GM18861 (cell line): ENCODE data around the gene CCDC191.

Source experiments
- ATAC-seq: cut with Tn5 transposase; IDR thresholded peaks from one replicate; pipeline ENCODE4 v1.9.1; 2021; ENCODE audit not compliant: unreplicated experiment

The CCDC191 gene, protein sequence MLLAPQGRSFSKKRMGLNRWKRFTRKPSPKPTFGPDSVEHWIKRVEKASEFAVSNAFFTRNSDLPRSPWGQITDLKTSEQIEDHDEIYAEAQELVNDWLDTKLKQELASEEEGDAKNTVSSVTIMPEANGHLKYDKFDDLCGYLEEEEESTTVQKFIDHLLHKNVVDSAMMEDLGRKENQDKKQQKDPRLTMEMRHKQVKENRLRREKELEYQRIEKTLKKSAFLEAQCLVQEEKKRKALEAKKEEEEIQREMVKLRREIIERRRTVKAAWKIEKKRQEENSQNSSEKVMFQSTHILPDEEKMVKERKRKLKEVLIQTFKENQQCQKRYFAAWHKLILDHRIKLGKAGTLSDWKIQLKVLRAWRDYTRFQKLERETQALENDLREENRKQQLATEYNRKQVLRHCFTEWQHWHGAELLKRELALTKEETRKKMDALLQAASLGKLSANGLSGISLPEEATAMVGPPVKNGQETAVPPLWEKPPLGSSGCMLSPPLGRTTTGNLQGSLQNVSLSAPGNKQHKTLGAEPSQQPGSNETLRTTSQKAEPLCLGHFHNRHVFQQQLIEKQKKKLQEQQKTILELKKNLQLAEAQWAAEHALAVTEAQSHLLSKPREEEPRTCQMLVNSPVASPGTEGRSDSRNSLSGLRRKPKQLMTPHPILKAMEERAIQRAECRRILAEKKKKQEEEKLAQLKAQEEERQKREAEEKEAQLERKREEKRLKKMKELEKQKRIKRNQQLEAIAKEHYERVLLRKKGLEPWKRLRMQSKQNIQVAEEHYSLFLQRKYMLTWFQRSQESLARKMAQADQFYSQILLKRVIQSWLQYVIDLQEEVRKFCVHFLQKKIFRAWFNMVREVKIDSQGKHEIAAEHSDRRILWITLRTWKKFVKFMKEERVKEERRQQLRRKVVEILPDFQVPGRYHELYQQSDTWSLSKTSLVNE

GRCh38 chr3:114056130-114057010 lies at the start of gene CCDC191, which contains the start of gene QTRT2:
CCDC191 (minus strand) TSS chr3:114056526; CDS start chr3:114056466, 60 bp downstream.
QTRT2 (plus strand) TSS chr3:114056737; CDS start chr3:114065258, 8,521 bp downstream.
- ATAC-seq, result peak; percentile 95

GRCh38 chr3:114104414-114104813 lies 48.1 kb upstream of the CCDC191 start:
- ATAC-seq, result no peak

DNA sequence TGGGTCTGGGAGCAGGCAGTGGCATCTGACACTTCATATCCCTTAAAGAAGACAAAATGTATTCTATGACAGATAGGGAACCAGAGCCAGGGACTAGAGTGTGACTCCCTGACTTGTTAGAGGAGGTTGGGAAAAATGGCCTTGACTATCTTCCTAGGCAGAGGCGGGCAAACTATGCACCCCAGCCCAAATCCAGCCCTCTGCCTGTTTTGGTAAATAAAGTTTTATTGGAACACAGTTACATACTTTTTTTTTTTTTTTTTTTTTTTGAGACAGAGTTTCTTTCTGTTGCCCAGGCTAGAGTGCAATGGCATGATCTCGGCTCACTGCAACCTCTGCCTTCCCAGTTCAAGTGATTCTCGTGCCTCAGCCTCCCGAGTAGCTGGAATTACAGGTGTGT lies 47.5 kb upstream of the CCDC191 start:
- ATAC-seq, result no peak

- no peak for ATAC-seq
These were observed 46.9 kb upstream of the CCDC191 start for GRCh38 chr3:114103181-114103580.

- ATAC-seq, result no peak
These were observed 44.8 kb upstream of the CCDC191 start for GRCh38 chr3:114101101-114101500.

DNA sequence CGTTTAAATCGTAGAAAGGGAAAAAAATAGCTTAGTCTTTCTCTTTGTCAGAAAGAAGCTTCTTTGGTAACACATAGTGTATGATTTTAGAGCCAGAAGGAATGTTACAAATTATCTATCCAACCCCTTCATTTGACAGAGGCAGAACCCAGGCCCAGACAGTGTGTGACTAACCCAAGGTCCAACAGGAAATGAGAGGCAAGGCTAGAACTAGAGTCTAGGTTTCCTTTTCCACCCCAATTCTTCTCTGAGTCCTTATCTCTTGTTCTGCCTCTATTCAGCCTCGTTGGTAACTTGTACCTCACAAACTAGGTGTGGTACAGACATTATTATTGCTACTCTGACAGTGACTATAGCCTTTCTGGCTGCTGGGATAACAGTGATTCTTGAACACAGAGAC lies 39.5 kb upstream of the CCDC191 start:
- ATAC-seq, result no peak

- ATAC-seq, result no peak
These were observed 37.3 kb upstream of the CCDC191 start for GRCh38 chr3:114093596-114093995.

DNA sequence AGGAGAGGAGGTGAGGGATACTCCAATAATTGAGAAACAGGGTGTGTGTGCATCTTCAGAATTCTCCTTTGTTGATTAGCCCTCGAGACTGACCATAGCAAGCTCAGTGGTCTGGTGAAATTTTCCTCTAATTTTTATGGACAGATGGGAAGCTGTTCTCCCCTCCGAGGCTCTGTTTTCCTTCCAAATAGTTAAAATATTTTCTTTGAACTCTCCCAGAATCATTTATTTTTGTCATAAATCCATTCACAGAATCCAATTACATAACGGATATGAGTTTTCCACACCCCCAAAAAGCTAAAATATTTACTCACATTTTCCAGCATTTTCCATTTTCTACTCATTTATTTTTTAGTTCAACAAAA lies 36.7 kb upstream of the CCDC191 start:
- no peak for ATAC-seq

- no peak for ATAC-seq
These were observed 36.1 kb upstream of the CCDC191 start for GRCh38 chr3:114092151-114093015.

- no peak for ATAC-seq
These were observed 33.3 kb upstream of the CCDC191 start for GRCh38 chr3:114089675-114090074.

- no peak for ATAC-seq
These were observed 30.0 kb upstream of the CCDC191 start for GRCh38 chr3:114086356-114086755.

- ATAC-seq, result no peak
These were observed 26.8 kb upstream of the CCDC191 start for GRCh38 chr3:114083112-114083511.

DNA sequence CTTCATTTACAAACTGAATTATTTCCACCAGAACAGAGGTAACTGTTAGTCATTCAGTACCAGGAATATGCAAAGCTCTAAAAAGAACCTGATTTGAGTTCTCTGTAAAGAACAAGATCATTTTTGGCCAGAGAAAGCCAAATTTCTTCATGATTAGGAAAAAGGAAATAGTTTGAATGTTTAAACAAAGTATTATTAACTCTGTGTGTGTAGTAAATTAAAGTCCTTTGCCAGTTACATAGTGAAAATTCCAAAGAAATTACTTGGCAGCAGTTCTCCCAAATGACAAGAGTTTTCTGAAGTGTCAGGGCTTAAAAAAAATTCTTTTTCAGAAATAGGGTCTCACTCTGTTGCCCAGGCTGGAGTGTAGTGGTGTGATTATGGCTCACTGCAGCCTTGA lies 24.7 kb upstream of the CCDC191 start:
- ATAC-seq, result no peak

- no peak for ATAC-seq
These were observed 23.9 kb upstream of the CCDC191 start for GRCh38 chr3:114080201-114080600.

DNA sequence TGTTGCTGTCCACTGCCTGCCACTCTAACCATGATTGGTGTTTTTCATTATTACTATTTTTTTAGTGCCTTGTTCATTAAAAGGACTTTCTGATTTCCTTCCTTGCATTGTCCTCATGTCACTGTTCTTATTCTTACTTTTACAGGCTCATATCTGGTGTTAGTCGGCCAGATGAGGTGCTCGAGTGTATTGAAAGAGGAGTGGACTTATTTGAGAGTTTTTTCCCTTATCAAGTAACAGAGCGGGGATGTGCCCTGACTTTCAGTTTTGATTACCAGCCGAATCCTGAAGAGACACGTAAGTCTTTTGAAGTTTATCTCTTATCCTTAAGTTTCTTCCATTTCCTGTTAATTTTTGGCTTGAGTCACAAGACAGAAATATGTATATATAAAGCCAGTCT lies 23.4 kb upstream of the CCDC191 start:
- no peak for ATAC-seq

DNA sequence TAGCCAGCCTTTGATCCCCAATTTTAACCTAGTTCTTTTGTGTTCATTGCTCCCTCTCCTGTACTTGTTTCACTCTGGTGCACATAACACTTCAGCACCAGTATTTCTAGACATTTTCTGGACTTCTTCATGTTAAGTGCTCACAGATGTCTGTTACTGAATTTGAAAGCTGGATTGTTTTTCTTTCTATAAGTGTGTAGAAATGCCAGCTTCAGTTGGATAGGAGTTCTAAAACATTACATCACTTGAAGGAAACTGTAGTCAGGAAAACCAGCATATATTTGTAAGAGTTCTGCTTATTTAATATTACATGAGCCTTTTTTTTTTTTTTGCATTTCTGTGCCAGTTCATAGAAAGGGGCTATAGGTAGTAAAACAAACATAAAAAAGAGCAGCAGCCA lies 21.8 kb upstream of the CCDC191 start:
- ATAC-seq, result no peak

- no peak for ATAC-seq
These were observed 20.4 kb upstream of the CCDC191 start for GRCh38 chr3:114076711-114077110.

DNA sequence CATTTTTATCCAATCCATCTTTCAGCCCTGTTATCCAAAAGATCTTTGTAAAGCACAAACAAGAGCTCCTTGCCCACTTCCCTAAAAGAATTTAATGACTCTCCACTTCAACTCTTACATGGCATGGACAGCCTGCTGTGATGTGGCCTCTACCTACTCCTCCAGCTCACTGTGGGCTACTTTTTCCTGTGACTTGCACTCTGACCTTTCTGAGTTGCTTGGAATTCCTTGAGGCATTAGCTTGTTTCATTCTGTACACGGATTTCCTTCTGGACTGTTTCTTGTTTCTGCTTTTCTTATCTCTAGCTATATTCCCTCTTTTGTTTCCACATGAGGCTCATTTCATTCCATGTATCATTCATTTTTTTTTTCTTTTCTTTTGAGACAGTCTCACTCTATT lies 15.5 kb upstream of the CCDC191 start:
- ATAC-seq, result no peak

GRCh38 chr3:114068336-114068735 lies 12.0 kb upstream of the CCDC191 start:
- ATAC-seq, result no peak

- ATAC-seq, result no peak
These were observed 11.5 kb upstream of the CCDC191 start for GRCh38 chr3:114067804-114068203.
